H54 (cell line): Measurements from ENCODE around the gene DAND5.
"Not testable (repeated sequence)": the region's sequence is repeated elsewhere in the genome, so short reads cannot be mapped to it uniquely, and the experiment has no call there.

Source experiments
- DNase-seq: peaks from one replicate; pipeline ENCODE4 v3.0.0; 2011; ENCODE audit warnings: low spot score, mixed read lengths; ENCODE audit not compliant: insufficient read length
- FAIRE-seq: peaks from 3 replicates; lab custom pipeline; 2011; peaks lifted over from hg19 to GRCh38; lab: Jason Lieb, UNC
- POLR2A ChIP-seq: IDR thresholded peaks from 2 replicates; pipeline ENCODE4 v1.6.1; 2011; ENCODE audit warnings: low read depth, mild to moderate bottlenecking, low read length

DAND5 gene

DNA sequence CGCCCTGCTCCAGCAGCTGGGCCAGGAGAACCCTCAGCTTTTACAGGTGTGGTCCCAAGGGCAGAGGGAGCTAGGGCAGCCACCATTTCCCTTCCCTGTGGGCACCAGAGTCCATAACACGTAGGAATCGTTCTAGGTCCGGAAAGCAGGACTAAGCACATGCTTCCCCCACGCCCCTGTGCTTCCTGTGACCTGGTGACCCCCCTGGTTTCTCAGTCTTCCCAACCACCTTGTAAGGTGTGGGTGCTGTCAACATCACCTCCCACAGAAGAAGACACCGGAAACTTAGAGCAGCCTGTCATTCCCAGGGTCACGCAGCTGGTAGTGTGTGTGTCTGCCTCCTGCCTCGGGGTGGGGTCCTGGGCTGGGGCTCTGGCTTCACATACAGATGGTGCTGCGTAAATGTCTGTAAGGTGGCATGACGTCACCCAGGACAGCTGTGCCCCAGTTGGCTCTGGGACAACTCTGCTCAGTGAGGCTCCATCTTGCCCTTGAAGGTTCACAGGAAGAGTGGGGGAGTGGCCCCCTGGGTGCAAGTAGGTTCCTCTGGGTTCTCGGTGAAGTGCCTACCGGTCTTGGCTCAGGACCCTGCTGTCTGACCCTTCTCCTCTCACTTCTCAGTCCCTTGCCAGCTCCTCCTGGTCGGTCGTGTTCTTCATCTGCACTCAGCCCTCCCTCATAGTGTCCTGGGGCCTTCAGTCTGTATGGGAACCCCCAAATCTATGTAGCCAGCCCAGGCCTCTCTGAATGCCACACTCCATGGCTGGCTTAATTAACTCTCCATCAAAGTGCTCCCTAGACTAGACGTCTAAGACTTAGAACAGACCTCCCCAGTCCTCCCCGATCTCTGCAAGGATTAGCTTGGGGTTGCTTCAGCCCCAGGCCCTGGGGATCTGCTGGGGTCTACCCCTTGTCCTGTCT is 19.8 kb upstream of the DAND5 start:
- FAIRE-seq (no peak), DNase-seq (no peak)
- TF ChIP-seq POLR2A: no peak

DNA sequence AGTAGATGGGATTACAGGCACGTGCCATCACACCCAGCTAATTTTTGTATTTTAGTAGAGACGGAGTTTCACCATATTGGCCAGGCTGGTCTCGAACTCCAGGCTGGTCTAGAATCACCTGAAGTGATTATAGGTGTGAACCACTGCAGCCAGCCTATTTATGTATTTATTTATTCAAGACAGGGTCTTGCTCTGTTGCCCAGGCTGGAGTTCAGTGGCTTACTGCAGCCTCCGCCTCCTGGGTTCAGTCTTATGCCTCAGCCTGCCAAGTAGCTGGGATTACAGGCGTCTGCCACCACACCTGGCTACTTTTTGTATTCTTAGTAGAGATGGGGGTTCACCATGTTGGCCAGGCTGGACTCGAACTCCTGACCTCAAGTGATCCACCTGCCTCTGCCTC is 17.3 kb upstream of the DAND5 start:
- FAIRE-seq, DNase-seq: not testable (repeated sequence)

DNA sequence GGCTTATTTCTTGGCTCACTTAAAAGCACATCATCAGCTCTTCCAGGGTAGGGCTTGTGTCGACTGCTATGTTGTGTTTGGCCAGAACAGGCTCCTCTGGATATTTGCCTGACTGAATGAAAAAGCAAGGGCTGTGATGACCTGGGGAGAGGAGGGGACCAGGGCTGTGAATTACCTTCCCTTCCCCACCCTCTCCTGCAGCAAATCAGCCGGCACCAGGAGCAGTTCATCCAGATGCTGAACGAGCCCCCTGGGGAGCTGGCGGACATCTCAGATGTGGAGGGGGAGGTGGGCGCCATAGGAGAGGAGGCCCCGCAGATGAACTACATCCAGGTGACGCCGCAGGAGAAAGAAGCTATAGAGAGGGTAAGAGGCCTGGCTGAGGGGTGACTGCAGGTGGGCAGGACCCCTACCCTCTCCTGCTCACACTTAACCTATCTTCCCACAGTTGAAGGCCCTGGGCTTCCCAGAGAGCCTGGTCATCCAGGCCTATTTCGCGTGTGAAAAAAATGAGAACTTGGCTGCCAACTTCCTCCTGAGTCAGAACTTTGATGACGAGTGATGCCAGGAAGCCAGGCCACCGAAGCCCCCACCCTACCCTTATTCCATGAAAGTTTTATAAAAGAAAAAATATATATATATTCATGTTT is 16.8 kb upstream of the DAND5 start:
- DNase-seq: no peak
- TF ChIP-seq POLR2A: no peak
- FAIRE-seq: no peak

DNA sequence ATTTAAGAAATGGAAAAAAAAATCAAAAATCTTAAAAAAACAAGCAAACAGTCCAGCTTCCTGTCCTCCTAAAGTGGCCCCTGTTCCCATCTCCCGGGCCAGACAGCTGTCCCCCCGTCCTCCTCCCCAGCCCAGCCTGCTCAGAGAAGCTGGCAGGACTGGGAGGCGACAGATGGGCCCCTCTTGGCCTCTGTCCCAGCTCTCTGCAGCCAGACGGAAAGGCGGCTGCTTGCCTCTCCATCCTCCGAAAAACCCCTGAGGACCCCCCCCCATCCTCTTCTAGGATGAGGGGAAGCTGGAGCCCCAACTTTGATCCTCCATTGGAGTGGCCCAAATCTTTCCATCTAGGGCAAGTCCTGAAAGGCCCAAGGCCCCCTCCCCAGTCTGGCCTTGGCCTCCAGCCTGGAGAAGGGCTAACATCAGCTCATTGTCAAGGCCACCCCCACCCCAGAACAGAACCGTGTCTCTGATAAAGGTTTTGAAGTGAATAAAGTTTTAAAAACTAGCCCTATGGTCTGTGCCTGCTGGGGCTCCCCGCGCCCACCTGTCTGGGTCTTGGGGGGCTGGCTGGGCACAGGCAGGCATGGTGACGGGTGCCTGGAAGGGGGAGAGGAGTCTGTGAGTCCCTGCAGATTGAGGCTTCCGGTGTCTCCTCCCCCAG is 16.1 kb upstream of the DAND5 start:
- no peak for DNase-seq
- no peak for FAIRE-seq
- no peak for TF ChIP-seq POLR2A

DNA sequence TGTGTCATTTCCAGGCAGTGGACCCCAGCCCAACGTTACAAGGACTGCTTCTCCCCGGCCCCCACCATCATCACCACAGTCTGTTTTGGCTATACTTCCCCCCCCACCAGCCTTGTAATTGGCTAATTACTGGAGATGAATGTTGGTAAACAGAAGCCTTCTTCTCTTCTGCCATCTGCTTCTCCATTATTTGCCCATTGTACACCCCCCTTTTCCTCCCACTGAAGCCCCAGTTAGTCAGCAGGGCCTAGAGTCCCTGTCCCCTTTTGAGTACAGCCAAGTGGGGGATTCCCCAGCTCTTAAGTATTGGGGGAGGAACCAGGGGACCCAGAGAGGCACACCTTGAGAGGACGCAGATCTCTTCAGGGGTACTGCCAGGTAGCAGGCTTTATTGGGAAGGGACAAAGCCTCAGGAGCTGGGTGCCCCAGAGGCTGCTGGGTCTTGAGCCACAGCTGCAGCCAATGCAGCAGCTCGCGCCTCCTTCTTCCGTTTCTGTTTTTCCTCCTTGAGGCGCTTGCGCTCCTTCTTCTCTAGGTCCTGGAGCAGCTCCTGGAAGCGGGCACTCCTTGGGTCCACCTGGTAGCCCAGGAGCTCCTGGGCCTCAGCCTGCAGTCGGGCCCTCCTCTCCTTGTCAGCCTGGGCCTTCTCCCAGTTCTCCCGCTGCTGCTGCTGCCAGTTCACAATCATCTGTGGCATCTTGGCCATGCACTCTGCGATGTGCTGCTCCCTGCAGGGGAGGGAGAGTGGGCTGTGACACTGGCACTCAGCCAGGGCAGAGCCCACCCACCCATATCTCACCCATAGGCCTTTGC is 15.4 kb upstream of the DAND5 start:
- no peak for TF ChIP-seq POLR2A
- FAIRE-seq (no peak), DNase-seq (no peak)

DNA sequence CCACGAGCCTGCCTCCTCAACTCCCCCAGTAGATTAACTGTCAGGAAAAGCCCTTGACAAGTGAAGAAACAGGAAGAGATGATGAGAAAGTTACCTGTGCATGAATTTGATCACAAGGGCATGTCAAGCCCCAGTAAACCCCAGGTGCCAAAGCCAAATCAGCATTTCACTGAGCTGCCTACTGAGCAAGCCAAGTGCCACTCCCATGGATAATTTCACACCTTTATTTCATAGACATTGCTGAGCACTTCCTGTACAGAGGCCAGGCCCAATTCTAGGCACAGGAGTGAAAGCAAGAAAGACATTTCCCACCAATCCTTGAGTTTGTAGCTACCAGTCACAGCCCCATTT is 14.8 kb upstream of the DAND5 start:
- no peak for FAIRE-seq
- DNase-seq: no peak
- no peak for TF ChIP-seq POLR2A

DNA sequence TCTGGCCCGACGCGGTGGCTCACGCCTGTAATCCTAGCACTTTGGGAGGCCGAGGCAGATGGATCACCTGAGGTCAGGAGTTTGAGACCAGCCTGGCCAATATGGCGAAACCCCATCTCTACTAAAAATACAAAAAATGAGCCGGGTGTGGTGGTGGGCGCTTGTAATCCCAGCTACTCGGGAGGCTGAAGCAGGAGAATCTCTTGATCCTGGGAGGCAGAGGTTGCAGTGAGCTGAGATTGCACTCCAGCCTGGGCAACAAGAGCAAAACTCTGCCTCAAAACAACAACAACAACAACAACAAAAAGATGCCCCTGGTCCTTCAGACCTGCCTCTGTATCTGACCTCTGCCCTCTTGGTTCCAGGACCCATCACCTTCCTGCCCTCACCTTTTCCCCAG is 13.8 kb upstream of the DAND5 start:
- DNase-seq, FAIRE-seq: not testable (repeated sequence)

DNA sequence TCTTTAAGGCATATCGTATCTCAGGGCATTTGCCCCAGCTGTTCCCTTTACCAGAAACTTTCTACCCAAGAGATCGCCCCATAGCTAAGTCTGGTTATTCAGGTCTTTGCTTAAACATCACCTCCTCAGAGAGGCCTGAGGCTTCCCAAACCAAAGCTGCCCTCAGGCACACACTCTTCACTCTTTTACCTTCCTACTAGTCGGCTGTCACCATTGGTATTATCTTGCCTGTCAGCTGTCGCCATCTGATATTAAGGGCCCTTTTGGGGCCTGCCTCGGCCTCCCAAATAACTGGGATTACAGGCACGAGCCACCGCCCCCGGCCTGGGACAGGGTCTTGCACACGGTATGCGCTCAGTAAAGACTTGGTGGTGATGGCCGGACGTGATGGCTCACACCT is 13.4 kb upstream of the DAND5 start:
- no peak for DNase-seq
- no peak for FAIRE-seq

DNA sequence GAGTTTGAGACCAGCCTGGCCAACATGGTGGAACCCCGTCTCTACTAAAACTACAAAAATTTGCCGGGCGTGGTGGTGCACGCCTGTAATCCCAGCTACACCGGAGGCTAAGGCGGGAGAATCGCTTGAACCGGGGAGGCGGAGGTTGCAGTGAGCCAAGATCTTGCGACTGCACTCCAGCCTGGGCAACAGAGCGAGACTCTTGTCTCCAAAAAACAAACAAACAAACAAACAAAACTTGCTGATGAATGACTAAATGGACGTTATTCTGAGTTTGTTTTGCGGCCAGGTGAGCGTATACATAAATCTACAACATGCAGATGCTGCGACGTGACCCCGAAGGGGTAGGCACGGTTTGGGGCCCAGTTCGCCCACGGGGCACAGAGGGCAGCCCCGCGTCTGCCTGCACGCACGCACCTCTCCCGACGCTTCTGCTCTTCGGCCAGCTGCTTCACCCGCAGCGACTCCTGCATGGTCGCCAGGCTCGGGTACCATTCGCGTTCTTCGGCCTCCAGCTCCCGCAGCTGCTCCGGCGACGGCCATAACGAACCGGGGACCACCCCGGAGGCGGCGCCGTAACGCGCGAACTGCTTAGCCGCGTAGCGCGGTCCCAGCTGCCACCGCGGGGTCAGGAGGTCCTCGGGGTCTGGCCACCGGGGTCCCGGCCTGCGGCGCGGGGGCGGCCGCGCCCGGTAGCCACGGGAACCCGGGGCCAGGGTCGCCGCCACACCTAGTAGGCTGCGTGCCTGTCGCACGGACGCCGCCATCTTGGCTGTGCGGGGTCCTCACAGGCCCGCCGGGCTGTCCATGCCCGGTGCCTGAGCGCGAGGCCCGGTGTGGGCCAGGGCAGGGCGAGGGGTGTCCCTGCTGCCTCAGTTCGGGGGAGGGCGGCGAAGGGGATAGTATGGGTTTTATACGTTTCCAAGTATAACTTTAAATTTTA is 12.7 kb upstream of the DAND5 start, which contains the start of gene GADD45GIP1:
TSS of gene GADD45GIP1 (minus strand) at position 778 of the 943 bp plus-strand sequence. CDS start at position 767, 11 bp downstream.
- peak; percentile 85 for TF ChIP-seq POLR2A
- DNase-seq (no peak), FAIRE-seq (no peak)

More for the DNA sequence above, 13.4 kb upstream of the DAND5 start:
- no peak for TF ChIP-seq POLR2A

DNA sequence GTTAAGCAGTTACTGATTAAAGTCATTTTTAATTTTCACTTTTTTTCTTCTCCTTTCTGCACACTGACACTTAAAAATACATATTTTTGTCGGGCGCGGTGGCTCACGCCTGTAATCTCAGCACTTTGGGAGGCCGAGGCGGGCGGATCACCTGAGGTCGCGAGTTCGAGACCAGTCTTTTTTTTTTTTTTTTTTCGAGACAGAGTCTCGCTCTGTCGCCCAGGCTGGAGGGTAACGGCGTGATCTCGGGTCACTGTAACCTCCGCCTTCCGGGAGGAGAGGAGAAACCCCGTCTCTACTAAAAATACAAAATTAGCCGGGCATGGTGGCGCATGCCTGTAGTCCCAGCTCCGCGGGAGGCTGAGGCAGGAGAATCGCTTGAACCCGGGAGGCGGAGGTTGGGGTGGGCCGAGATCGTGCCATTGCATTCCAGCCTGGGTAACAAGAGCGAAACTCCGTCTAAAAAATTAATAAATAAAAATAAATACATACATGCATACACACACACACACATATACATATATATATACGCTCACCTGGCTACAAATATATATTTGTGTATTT is 11.9 kb upstream of the DAND5 start:
- FAIRE-seq, DNase-seq: not testable (repeated sequence)

DNA sequence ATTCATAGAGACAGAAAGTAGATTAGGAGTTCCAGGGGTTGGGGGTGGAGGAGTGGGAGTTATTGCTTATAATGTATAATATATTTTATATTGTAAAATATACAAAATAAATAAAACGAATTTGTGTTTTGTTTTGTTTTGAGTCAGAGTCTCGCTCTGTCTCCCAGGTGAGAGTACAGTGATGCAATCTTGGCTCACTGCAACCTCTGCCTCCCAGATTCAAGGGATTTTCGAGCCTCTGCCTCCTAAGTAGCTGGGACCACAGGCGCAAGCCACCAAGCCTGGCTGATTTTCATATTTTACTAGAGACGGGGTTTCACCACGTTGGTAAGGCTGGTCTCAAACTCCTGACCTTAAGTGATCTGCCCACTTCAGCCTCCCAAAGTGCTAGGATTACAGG is 9.9 kb upstream of the DAND5 start:
- FAIRE-seq: no peak
- DNase-seq: no peak
- no peak for TF ChIP-seq POLR2A
